ENCODE data around the gene PEAK3.

GRCh38 chr19:2286402-2287140 lies 4.6 kb upstream of the PEAK3 start:
- TF ChIP-seq TAF1 (IDR thresholded peaks at IDR 0.05; ENCODE audit: low read depth, low read length), result no peak
- TF ChIP-seq POLR2A (IDR thresholded peaks at IDR 0.05; ENCODE audit: low read depth, low read length), result no peak
- 0 out of 2 replicates have a peak, but pooled peaks have one; percentile 9 for TF ChIP-seq POLR2AphosphoS5 (IDR thresholded peaks at IDR 0.05; ENCODE audit: low read depth, low read length)
- no peak for TF ChIP-seq PAX5 (IDR thresholded peaks at IDR 0.05; ENCODE audit: insufficient read depth, low read length, severe bottlenecking)

Data from GM12891 (cell line).